BE2C (cell line): ENCODE data around the gene TCP11.

Source experiments
- DNase-seq: peaks from one replicate; pipeline ENCODE4 v3.0.0-alpha.2; 2020
- H3K27me3 ChIP-seq: fragments of 250-450 bp; sonication (Bioruptor Pico); 2 replicates; pipeline ENCODE4 v1.5.1; 2020; ENCODE audit warnings: mild to moderate bottlenecking
- H3K36me3 ChIP-seq: fragments of 250-450 bp; sonication (Bioruptor Pico); 2 replicates; pipeline ENCODE4 v1.5.1; 2020; ENCODE audit warnings: mild to moderate bottlenecking
- H3K4me1 ChIP-seq: fragments of 250-450 bp; sonication (Bioruptor Pico); 2 replicates; pipeline ENCODE4 v1.5.1; 2020
- H3K4me3 ChIP-seq: 2 replicates; pipeline ENCODE4 v1.5.1; 2011; ENCODE audit warnings: low read depth, low read length
- H3K9me3 ChIP-seq: fragments of 250-450 bp; sonication (Bioruptor Pico); 2 replicates; pipeline ENCODE4 v1.5.1; 2020
- TF ChIP-seq, protein P1 (sequence below): IDR thresholded peaks from 2 replicates; pipeline ENCODE4 v1.5.1; 2012; ENCODE audit warnings: mild to moderate bottlenecking, low read depth, low read length

The TCP11 gene

DNA sequence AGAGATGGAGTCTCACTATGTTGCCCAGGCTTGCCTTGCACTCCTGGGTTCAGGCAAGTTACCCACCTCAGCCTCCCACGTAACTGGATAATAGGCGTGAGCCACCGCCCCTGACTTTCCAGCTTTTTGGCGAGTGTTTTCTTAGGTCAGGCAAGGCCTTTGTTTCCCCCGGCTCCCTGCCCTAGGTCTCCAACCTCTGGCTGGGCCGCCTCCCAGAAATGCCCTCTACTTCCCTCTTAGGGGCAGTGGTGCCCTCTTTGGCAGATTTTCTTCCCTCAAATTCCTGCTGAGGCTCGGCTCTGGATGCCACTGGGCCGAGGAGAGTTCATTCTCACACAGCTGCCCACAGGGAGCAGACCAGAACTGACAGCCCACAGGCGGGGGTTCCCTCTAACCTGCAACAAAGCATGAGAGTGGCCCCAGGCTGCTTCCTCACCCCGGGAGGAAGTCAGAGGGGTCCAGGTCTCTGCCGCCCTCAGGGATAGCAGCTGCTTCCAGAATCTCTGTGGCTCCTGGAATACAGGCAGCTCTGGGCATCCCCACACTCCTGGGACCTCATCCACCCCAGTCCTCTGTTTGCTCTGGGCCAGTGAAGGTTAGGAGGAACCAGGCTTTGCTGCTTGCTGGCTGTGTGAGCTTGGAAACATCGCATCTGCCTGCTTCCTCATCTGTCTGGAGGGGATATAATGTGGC lies 56.5 kb downstream of the TCP11 start:
- H3K4me1 ChIP-seq = no peaks in the 10 kb centered on the region
- TF ChIP-seq, protein P1, sequence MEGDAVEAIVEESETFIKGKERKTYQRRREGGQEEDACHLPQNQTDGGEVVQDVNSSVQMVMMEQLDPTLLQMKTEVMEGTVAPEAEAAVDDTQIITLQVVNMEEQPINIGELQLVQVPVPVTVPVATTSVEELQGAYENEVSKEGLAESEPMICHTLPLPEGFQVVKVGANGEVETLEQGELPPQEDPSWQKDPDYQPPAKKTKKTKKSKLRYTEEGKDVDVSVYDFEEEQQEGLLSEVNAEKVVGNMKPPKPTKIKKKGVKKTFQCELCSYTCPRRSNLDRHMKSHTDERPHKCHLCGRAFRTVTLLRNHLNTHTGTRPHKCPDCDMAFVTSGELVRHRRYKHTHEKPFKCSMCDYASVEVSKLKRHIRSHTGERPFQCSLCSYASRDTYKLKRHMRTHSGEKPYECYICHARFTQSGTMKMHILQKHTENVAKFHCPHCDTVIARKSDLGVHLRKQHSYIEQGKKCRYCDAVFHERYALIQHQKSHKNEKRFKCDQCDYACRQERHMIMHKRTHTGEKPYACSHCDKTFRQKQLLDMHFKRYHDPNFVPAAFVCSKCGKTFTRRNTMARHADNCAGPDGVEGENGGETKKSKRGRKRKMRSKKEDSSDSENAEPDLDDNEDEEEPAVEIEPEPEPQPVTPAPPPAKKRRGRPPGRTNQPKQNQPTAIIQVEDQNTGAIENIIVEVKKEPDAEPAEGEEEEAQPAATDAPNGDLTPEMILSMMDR = no peak

DNA sequence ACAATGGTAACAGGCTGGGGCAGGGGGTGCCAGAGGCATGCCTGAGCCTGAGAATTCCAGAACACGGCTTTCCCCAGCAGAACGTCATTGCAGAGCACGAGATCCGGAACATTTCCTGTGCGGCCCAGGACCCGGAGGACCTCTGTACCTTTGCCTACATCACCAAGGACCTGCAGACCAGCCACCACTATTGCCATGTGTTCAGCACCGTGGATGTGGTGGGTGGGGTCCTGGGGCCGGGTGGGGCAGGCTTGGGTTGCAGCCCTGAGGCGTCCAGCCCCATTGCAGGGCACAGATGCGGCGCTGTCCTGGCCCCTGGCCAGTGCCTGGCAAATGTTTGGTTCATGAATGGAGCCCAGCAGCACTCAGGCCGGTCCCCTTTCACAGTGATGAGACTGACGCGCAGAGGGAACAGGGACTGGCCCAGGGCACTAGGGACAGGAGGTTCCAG lies 57.1 kb downstream of the TCP11 start:
- H3K36me3 ChIP-seq = no peaks in the 10 kb centered on the region
- TF ChIP-seq, protein P1 = no peak
- no peaks in the 10 kb centered on the region for H3K4me1 ChIP-seq

More for the DNA sequence above, 56.5 kb downstream of the TCP11 start:
- no peak overlapping the region for H3K4me3 ChIP-seq
- DNase-seq = no peak
- H3K36me3 ChIP-seq = no peaks in the 10 kb centered on the region
- no peaks in the 10 kb centered on the region for H3K9me3 ChIP-seq
- no peaks in the 10 kb centered on the region for H3K27me3 ChIP-seq

DNA sequence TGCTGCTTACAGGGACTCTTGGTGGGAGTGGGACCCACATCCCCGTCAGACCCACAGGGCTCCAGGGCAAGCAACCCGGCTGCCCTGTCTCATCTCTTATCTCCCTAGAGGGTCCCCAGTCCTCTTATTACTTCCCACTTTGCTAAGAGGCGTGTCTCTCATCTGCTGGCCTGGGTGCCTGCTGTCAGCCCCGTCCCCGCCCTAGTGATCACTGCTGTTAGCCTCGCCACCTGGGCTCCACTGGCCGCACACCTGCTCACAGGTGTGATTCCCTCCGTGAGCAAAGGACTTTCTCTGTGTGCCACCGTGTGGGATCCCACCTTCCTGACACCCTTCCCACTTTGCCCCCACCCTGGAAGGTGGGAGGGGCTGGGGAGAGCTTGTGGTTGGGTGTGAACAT lies 57.6 kb downstream of the TCP11 start:
- Histone ChIP-seq H3K4me1 (no peaks in the 10 kb centered on the region), H3K27me3 (no peaks in the 10 kb centered on the region), H3K4me3 (no peak overlapping the region), H3K9me3 (no peaks in the 10 kb centered on the region), H3K36me3 (0 out of 2 replicates have a peak, but pooled peaks cover 1% of the 10 kb centered on the region)
- TF ChIP-seq, protein P1 = no peak
- DNase-seq = no peak

More for the DNA sequence above, 57.1 kb downstream of the TCP11 start:
- DNase-seq = peak; percentile 69
- Histone ChIP-seq H3K4me3 (no peak overlapping the region), H3K27me3 (no peaks in the 10 kb centered on the region), H3K9me3 (no peaks in the 10 kb centered on the region)

DNA sequence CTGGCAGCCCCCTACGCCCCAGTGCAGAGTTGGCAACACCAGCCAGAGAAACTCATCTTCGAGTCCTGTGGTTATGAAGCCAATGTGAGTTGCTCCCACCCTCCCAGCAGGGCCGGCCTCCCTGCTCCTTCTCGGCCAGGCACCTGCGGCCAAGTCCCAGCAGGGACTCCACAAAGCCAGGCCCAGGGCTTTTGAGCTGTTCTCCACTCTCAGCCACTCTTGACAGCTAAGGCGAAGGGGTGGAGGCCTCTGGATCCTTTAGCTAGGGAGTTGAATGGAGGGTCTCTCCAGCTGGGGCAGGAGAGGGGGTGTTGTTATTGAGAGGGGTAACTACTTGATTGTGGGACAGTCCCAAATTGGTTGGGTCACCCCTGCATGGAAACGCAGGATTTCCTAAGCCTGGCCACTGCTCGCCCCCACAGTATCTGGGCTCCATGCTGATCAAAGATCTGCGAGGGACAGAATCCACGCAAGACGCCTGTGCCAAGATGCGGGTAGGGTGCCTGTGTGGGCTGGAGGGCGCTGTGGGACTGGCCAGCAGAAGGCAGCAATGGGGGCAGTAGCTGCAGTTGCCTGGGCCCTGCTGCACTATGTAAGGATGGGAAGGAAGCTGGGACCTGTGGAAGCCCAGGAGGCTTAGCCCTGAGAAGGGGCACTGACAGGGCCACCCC lies 58.3 kb downstream of the TCP11 start:
- no peak for DNase-seq
- Histone ChIP-seq H3K27me3 (no peaks in the 10 kb centered on the region), H3K36me3 (0 out of 2 replicates have a peak, but pooled peaks cover 2% of the 10 kb centered on the region), H3K4me1 (no peaks in the 10 kb centered on the region), H3K4me3 (no peak overlapping the region), H3K9me3 (no peaks in the 10 kb centered on the region)
- TF ChIP-seq, protein P1 = no peak

DNA sequence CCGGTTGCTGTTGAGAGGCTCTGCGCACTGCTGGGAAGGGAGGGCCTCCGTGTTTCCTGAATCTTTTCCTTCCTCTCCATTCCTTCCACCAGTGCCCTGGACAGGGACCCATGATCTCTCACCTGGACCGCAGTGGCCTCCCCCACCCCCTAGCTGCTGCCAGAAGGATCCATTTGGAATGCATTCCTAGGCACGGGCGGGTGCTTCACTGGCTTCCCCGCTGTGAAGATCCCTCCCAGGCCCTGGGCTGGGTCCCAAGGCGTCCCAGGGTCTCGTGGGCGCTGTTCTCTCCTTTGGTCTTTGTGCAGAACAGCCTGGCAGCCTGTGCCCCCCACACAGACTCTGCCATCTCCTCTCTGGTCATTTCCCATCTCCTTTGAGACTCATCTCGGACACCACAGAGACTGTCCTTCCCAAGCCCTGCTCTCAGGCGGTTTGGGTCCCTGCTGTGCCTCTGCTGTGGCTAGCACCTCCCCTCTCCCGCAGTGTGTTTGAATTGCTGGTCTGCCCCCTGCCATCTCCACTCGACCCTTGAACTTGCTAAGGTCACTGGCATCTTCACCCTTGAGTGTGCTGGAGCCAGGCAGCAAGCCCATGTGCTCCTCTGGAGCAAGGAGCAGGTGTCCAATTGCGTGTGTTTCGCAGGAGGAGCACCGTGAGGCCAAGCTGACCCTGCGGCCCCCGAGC lies 59.0 kb downstream of the TCP11 start:
- DNase-seq = no peak
- no peaks in the 10 kb centered on the region for H3K27me3 ChIP-seq
- H3K36me3 ChIP-seq = 0 out of 2 replicates have a peak, but pooled peaks cover 2% of the 10 kb centered on the region
- TF ChIP-seq, protein P1 = no peak
- H3K4me1 ChIP-seq = no peaks in the 10 kb centered on the region
- no peak overlapping the region for H3K4me3 ChIP-seq
- H3K9me3 ChIP-seq = no peaks in the 10 kb centered on the region
